Endodermal cell (in vitro differentiated cells): ENCODE data around the gene ASIP. TPM values are rescaled to one million over a fixed set of nuclear protein-coding genes. Genes with fewer than 3 reads are reported as not detected.

Experiments
- DNase-seq: peaks from one replicate; pipeline ENCODE4 v3.0.0-alpha.2; 2017
- H3K27ac ChIP-seq: 2 replicates; pipeline ENCODE4 v1.5.1; 2013; ENCODE audit warnings: mild to moderate bottlenecking, low read depth, low read length, moderate library complexity
- H3K27me3 ChIP-seq: 2 replicates; pipeline ENCODE4 v1.6.1; 2013; ENCODE audit warnings: mild to moderate bottlenecking, low read length, moderate library complexity; ENCODE audit not compliant: insufficient read depth, control insufficient read depth, poor library complexity, severe bottlenecking
- H3K36me3 ChIP-seq: 2 replicates; pipeline ENCODE4 v1.7.0; 2013; ENCODE audit warnings: mild to moderate bottlenecking, low read length, moderate library complexity; ENCODE audit not compliant: control insufficient read depth, insufficient read depth
- H3K4me1 ChIP-seq: one replicate; pipeline ENCODE4 v1.7.0; 2013; ENCODE audit warnings: low read length; ENCODE audit not compliant: control insufficient read depth, insufficient read depth
- H3K4me3 ChIP-seq: 2 replicates; pipeline ENCODE4 v1.5.1; 2013; ENCODE audit warnings: mild to moderate bottlenecking, low read length, moderate library complexity
- H3K9ac ChIP-seq: 2 replicates; pipeline ENCODE4 v1.6.1; 2013; ENCODE audit warnings: mild to moderate bottlenecking, low read length, moderate library complexity; ENCODE audit not compliant: poor library complexity, severe bottlenecking; ENCODE audit errors: extremely low read depth
- H3K9me3 ChIP-seq: 2 replicates; pipeline ENCODE4 v1.6.1; 2013; ENCODE audit warnings: mild to moderate bottlenecking, low read length, moderate library complexity; ENCODE audit not compliant: control insufficient read depth
- H3K27ac Mint-ChIP-seq: 2 replicates; pipeline ENCODE4 v1.8.0; 2020; ENCODE audit warnings: mixed read lengths
- H3K27me3 Mint-ChIP-seq: 2 replicates; pipeline ENCODE4 v1.8.0; 2021; ENCODE audit warnings: mild to moderate bottlenecking, mixed read lengths; ENCODE audit not compliant: insufficient read depth
- H3K36me3 Mint-ChIP-seq: 2 replicates; pipeline ENCODE4 v1.8.0; 2020; ENCODE audit warnings: low read depth, mixed read lengths
- H3K4me1 Mint-ChIP-seq: 2 replicates; pipeline ENCODE4 v1.8.0; 2020; ENCODE audit warnings: mixed read lengths
- H3K4me3 Mint-ChIP-seq: 2 replicates; pipeline ENCODE4 v1.8.0; 2020; ENCODE audit warnings: mild to moderate bottlenecking, moderate library complexity, mixed read lengths
- H3K9me3 Mint-ChIP-seq: 2 replicates; pipeline ENCODE4 v1.8.0; 2020; ENCODE audit warnings: mild to moderate bottlenecking, mixed read lengths
- WGBS, 2 experiments: methylation state at CpG; one replicate each; pipeline versions ENCODE4 v1.1.5 to v1.1.7; 2013; ENCODE audit warnings: missing lambda C conversion rate in 2 of 2, mixed read lengths in 1 of 2; ENCODE audit not compliant: insufficient coverage in 1 of 2, insufficient read length in 1 of 2; 5-methylcytosine and 5-hydroxymethylcytosine counted together
- total RNA-seq, 2 donors: library from RNA; stranded (reverse); fragmentation: NEBNext Ultra II Directional in 1 of 2; extraction: Animal tissue kit (Norgen Biotek cat#: 25700) in 1 of 2; gene quantifications; 2 replicates in 1 of 2; 3 replicates in 1 of 2; pipeline ENCODE4 v1.2.1, GENCODE V29; 2021
- TF ChIP-seq, protein P1 (sequence below): fragments of 200-600 bp; sonication (generic); conservative IDR thresholded peaks from 2 replicates; pipeline ENCODE4 v1.5.0; 2021; ENCODE audit warnings: antibody characterized with exemption, mild to moderate bottlenecking

ASIP gene
- total RNA-seq, 2 donors from 2014 or later, result not detected

DNA sequence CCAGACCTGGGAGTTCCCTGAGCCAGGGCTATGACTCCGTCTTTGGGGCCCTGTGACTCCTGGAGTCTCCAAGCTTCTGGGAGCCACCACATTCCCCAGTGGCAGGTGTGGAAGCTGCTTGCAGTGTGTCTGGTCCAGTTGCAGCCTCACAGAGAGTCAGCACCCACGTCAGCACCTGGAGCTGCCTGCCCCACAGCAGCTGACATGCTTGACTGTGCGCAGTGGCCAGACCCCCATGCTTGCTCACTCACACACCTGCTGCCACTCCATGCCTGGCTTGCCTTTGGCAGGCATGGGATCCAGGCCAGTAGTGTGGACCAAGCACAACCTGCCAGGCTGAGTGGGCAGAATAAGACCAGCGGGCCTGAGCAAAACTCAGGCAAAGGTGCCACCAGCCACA, 31.0 kb upstream of the ASIP start:
- Histone ChIP-seq H3K27me3 (peaks cover 16% of the 10 kb centered on the region), H3K4me3 (no peak overlapping the region), H3K27ac (no peak overlapping the region), H3K4me1 (no peaks in the 10 kb centered on the region), H3K9ac (no peak overlapping the region), H3K9me3 (peaks cover 20% of the 10 kb centered on the region), H3K36me3 (no peaks in the 10 kb centered on the region)
- TF ChIP-seq, protein P1, sequence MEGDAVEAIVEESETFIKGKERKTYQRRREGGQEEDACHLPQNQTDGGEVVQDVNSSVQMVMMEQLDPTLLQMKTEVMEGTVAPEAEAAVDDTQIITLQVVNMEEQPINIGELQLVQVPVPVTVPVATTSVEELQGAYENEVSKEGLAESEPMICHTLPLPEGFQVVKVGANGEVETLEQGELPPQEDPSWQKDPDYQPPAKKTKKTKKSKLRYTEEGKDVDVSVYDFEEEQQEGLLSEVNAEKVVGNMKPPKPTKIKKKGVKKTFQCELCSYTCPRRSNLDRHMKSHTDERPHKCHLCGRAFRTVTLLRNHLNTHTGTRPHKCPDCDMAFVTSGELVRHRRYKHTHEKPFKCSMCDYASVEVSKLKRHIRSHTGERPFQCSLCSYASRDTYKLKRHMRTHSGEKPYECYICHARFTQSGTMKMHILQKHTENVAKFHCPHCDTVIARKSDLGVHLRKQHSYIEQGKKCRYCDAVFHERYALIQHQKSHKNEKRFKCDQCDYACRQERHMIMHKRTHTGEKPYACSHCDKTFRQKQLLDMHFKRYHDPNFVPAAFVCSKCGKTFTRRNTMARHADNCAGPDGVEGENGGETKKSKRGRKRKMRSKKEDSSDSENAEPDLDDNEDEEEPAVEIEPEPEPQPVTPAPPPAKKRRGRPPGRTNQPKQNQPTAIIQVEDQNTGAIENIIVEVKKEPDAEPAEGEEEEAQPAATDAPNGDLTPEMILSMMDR, result no peak
- no peak overlapping the region for H3K4me3 Mint-ChIP-seq
- H3K27ac Mint-ChIP-seq, result no peak overlapping the region
- no peak for DNase-seq
- H3K4me1 Mint-ChIP-seq, result no peaks in the 10 kb centered on the region
- H3K27me3 Mint-ChIP-seq, result no peaks in the 10 kb centered on the region
- peaks cover 42% of the 10 kb centered on the region for H3K9me3 Mint-ChIP-seq
- 91 to 100% methylated on average over 2 to 4 of the region's 4 CpGs for WGBS, 2 experiments
- H3K36me3 Mint-ChIP-seq, result no peaks in the 10 kb centered on the region

DNA sequence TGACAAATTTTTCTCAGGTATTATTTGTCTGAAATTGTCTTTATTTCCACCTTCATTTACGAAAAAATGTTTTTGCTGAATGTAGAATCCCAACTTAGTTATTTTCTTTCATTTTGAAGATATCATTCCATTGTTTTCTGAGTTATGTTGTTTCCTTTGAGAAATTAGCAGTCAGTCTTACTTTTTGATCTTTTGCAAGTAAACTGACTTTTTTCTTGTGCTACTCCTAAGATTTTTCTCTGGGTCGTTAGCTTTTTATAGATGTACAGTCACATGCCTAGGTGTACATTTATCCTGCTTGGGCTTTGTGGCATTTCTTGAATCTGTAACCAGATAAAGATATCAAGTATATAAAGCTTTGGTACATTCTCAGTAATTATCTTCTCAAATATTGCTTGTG, 29.6 kb upstream of the ASIP start:
- H3K4me3 Mint-ChIP-seq, result no peak overlapping the region
- peaks cover 5% of the 10 kb centered on the region for H3K4me1 Mint-ChIP-seq
- Histone ChIP-seq H3K4me3 (no peak overlapping the region), H3K27me3 (peaks cover 25% of the 10 kb centered on the region), H3K4me1 (no peaks in the 10 kb centered on the region), H3K36me3 (no peaks in the 10 kb centered on the region), H3K27ac (no peak overlapping the region), H3K9ac (no peak overlapping the region), H3K9me3 (peaks cover 20% of the 10 kb centered on the region)
- H3K9me3 Mint-ChIP-seq, result peaks cover 33% of the 10 kb centered on the region
- H3K27ac Mint-ChIP-seq, result no peak overlapping the region
- no peak for DNase-seq
- TF ChIP-seq, protein P1, result no peak
- no peaks in the 10 kb centered on the region for H3K36me3 Mint-ChIP-seq
- peaks cover 4% of the 10 kb centered on the region for H3K27me3 Mint-ChIP-seq
- WGBS, 2 experiments, result 94 to 100% methylated on average over 1 to 2 of the region's 2 CpGs

DNA sequence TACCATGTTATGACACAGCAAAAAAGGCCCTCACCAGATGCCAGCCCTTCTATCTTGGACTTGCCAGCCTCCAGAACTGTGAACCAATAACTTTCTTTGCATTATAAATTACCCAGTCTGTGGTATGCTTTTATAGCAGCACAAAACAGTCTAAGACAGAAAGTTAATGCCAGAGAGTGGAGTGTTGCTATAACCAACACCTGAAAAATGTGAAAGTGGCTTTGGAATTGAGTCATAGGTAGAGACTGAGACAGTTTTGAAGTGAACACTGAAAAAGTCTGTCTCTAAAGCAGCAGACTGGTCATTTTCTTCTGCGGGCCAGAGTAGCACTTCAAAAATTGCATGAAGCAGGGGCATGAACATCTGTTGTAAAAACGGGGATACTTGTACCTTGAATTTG, 28.0 kb upstream of the ASIP start:
- TF ChIP-seq, protein P1, result no peak
- Histone ChIP-seq H3K27me3 (peaks cover 30% of the 10 kb centered on the region), H3K9ac (no peak overlapping the region), H3K36me3 (no peaks in the 10 kb centered on the region), H3K4me3 (no peak overlapping the region), H3K27ac (no peak overlapping the region), H3K9me3 (peaks cover 16% of the 10 kb centered on the region), H3K4me1 (no peaks in the 10 kb centered on the region)
- DNase-seq, result no peak
- H3K9me3 Mint-ChIP-seq, result peaks cover 20% of the 10 kb centered on the region
- H3K4me3 Mint-ChIP-seq, result no peak overlapping the region
- peaks cover 5% of the 10 kb centered on the region for H3K4me1 Mint-ChIP-seq
- no peak overlapping the region for H3K27ac Mint-ChIP-seq
- H3K36me3 Mint-ChIP-seq, result no peaks in the 10 kb centered on the region
- peaks cover 17% of the 10 kb centered on the region for H3K27me3 Mint-ChIP-seq
- 88 to 100% methylated on average over 2 of the region's 2 CpGs for WGBS, 2 experiments
